Measurements from ENCODE around the gene FXYD7. TPM values are rescaled to one million over a fixed set of nuclear protein-coding genes. Genes with fewer than 3 reads are reported as not detected.
A peak's percentile ranks its signal among the peaks of the same experiment; 100 is the strongest.

FXYD7 gene
- total and polyA plus RNA-seq, 2 donors from 2014 or later, result 0.94 TPM; not detected in 1

- Histone ChIP-seq H3K27ac (ENCODE audit: low read depth in 2 of 2, low read length in 2 of 2) (peak within 1 kb of the TSS in 1 of 2 donors; percentile 51), H3K9ac (ENCODE audit: low read length in 3 of 3) (peak within 1 kb of the TSS in 1 of 3 donors; percentile 10)
Observed at GRCh38 chr19:35134601-35135242, 8.3 kb upstream of the FXYD7 start, which contains the start of gene LGI4. LGI4 (minus strand) TSS chr19:35135059; CDS start chr19:35134680, 379 bp downstream.

GRCh38 chr19:35135389-35135909, 7.6 kb upstream of the FXYD7 start:
- Histone ChIP-seq H3K27ac (ENCODE audit: low read depth in 2 of 2, low read length in 2 of 2) (peak overlapping the region in 1 of 2 donors; percentile 51), H3K27me3 (ENCODE audit: control insufficient read depth, insufficient read depth, low read length) (no peaks in the 10 kb centered on the region), H3K9ac (ENCODE audit: low read length in 3 of 3) (peak overlapping the region in 1 of 3 donors; percentile 10), H3K4me1 (ENCODE audit: control insufficient read depth in 2 of 3, insufficient read depth in 2 of 3, low read depth in 1 of 3, low read length in 3 of 3) (peaks cover 0 to 6% (median 2%) of the 10 kb centered on the region in 3 donors), H3K9me3 (ENCODE audit: control insufficient read depth in 2 of 3, insufficient read depth in 1 of 3, low read length in 3 of 3) (no peaks in the 10 kb centered on the region), H3K4me3 (ENCODE audit: low read length in 3 of 3) (no peak overlapping the region), H3K36me3 (ENCODE audit: control insufficient read depth in 2 of 3, insufficient read depth in 3 of 3, low read length in 3 of 3) (no peaks in the 10 kb centered on the region)
- peak; percentile 75 for TF ChIP-seq CTCF (IDR thresholded peaks at IDR 0.05; ENCODE audit: borderline replicate concordance, extremely low read depth, insufficient read depth)
- intact Hi-C loops (cut with DNase I), result no loop called here
- DNase-seq (peak; percentile 87 to 93 (median 90)), FAIRE-seq (no peak)

More at GRCh38 chr19:35134601-35135242, 8.3 kb upstream of the FXYD7 start, which contains the start of gene LGI4:
- H3K4me3 ChIP-seq (ENCODE audit: low read length in 3 of 3), result no peak within 1 kb of the TSS
- FAIRE-seq (no peak), DNase-seq (no peak)
- H3K9me3 ChIP-seq (ENCODE audit: control insufficient read depth in 2 of 3, insufficient read depth in 1 of 3, low read length in 3 of 3), result no peaks in the 10 kb centered on the region
- no peaks in the 10 kb centered on the region for H3K36me3 ChIP-seq (ENCODE audit: control insufficient read depth in 2 of 3, insufficient read depth in 3 of 3, low read length in 3 of 3)
- TF ChIP-seq CTCF (IDR thresholded peaks at IDR 0.05; ENCODE audit: borderline replicate concordance, extremely low read depth, insufficient read depth), result no peak
- no peaks in the 10 kb centered on the region for H3K27me3 ChIP-seq (ENCODE audit: control insufficient read depth, insufficient read depth, low read length)
- peaks cover 0 to 6% (median 2%) of the 10 kb centered on the region in 3 donors for H3K4me1 ChIP-seq (ENCODE audit: control insufficient read depth in 2 of 3, insufficient read depth in 2 of 3, low read depth in 1 of 3, low read length in 3 of 3)
- intact Hi-C loops (cut with DNase I), result no loop called here

- no peaks in the 10 kb centered on the region for H3K36me3 ChIP-seq (ENCODE audit: control insufficient read depth in 2 of 3, insufficient read depth in 3 of 3, low read length in 3 of 3)
- H3K4me1 ChIP-seq (ENCODE audit: control insufficient read depth in 2 of 3, insufficient read depth in 2 of 3, low read depth in 1 of 3, low read length in 3 of 3), result peaks cover 0 to 9% (median 4%) of the 10 kb centered on the region in 3 donors
- FAIRE-seq (no peak), DNase-seq (no peak)
- no peaks in the 10 kb centered on the region for H3K9me3 ChIP-seq (ENCODE audit: control insufficient read depth in 2 of 3, insufficient read depth in 1 of 3, low read length in 3 of 3)
- no peak overlapping the region for H3K4me3 ChIP-seq (ENCODE audit: low read length in 3 of 3)
- H3K27ac ChIP-seq (ENCODE audit: low read depth in 2 of 2, low read length in 2 of 2), result no peak overlapping the region
- intact Hi-C loops (cut with DNase I), result no loop called here
- no peak overlapping the region for H3K9ac ChIP-seq (ENCODE audit: low read length in 3 of 3)
- H3K27me3 ChIP-seq (ENCODE audit: control insufficient read depth, insufficient read depth, low read length), result no peaks in the 10 kb centered on the region
- TF ChIP-seq CTCF (IDR thresholded peaks at IDR 0.05; ENCODE audit: borderline replicate concordance, extremely low read depth, insufficient read depth), result no peak
Observed at GRCh38 chr19:35136231-35136630, 6.8 kb upstream of the FXYD7 start.

Data from kidney (tissue), 14 donors.